Central memory CD4-positive, alpha-beta T cell (primary cell): Measurements from ENCODE around the gene PRSS33.

Experiments
- DNase-seq: peaks from one replicate; pipeline ENCODE4 v3.0.0; 2022

PRSS33 gene

GRCh38 chr16:2761886-2762583, 25.3 kb downstream of the PRSS33 start:
- DNase-seq, result no peak

- DNase-seq, result no peak
These were observed 25.9 kb downstream of the PRSS33 start for GRCh38 chr16:2761472-2761871.

GRCh38 chr16:2757344-2757743, 30.0 kb downstream of the PRSS33 start:
- no peak for DNase-seq

GRCh38 chr16:2756288-2757015, 30.9 kb downstream of the PRSS33 start:
- no peak for DNase-seq

- DNase-seq, result no peak
These were observed 32.2 kb downstream of the PRSS33 start for GRCh38 chr16:2755158-2755557.

GRCh38 chr16:2753733-2754020, 33.7 kb downstream of the PRSS33 start:
- no peak for DNase-seq

GRCh38 chr16:2752850-2753732, 34.3 kb downstream of the PRSS33 start:
- DNase-seq, result no peak

- DNase-seq, result peak; percentile 94
These were observed 35.1 kb downstream of the PRSS33 start, which contains the start of gene SRRM2 for GRCh38 chr16:2752035-2752849. Gene SRRM2 (plus strand): TSS chr16:2752638. CDS start chr16:2756365, 3,727 bp downstream.

- DNase-seq, result no peak
These were observed 35.8 kb downstream of the PRSS33 start for GRCh38 chr16:2751577-2752034.

GRCh38 chr16:2749936-2750335, 37.4 kb downstream of the PRSS33 start:
- DNase-seq, result no peak

- no peak for DNase-seq
These were observed 37.9 kb downstream of the PRSS33 start for GRCh38 chr16:2749476-2749875.

GRCh38 chr16:2748757-2749455, 38.5 kb downstream of the PRSS33 start:
- DNase-seq, result no peak

GRCh38 chr16:2745961-2746360, 41.4 kb downstream of the PRSS33 start:
- DNase-seq, result no peak

GRCh38 chr16:2745116-2745890, 42.1 kb downstream of the PRSS33 start:
- DNase-seq, result no peak

GRCh38 chr16:2744711-2745110, 42.6 kb downstream of the PRSS33 start:
- DNase-seq, result no peak

GRCh38 chr16:2743007-2743810, 44.2 kb downstream of the PRSS33 start:
- DNase-seq, result no peak

GRCh38 chr16:2742323-2743006, 44.9 kb downstream of the PRSS33 start:
- DNase-seq, result no peak

- no peak for DNase-seq
These were observed 46.2 kb downstream of the PRSS33 start for GRCh38 chr16:2741168-2741567.

- DNase-seq, result no peak
These were observed 46.9 kb downstream of the PRSS33 start for GRCh38 chr16:2740476-2740875.
